HepG2 (cell line): ENCODE data around the gene AGRP. TPM values are rescaled to one million over a fixed set of nuclear protein-coding genes. Genes with fewer than 3 reads are reported as not detected.

Experiments
- FOXP4 ChIP-seq: sonication (generic); formaldehyde crosslinking; IDR thresholded peaks from 2 replicates; pipeline ENCODE4 v1.4.0; 2020; ENCODE audit warnings: missing genetic modification reagents
- KLF12 ChIP-seq: sonication (generic); formaldehyde crosslinking; IDR thresholded peaks from 2 replicates; pipeline ENCODE4 v1.4.0; 2020; ENCODE audit warnings: missing genetic modification reagents, borderline replicate concordance
- KLF15 ChIP-seq: sonication (generic); formaldehyde crosslinking; IDR thresholded peaks from 2 replicates; pipeline ENCODE4 v1.8.1; 2023; ENCODE audit warnings: borderline replicate concordance, mild to moderate bottlenecking, inconsistent platforms, missing genetic modification reagents, mixed read lengths
- NONO ChIP-seq, 2 experiments: fragments of 450-650 bp in 1 of 2; sonication (generic) in 1 of 2; formaldehyde crosslinking in 1 of 2; IDR thresholded peaks in 1 of 2; conservative IDR thresholded peaks in 1 of 2; 2 replicates each; pipeline versions ENCODE4 v1.6.1 to v1.8.0; 2017 to 2022; ENCODE audit warnings: mild to moderate bottlenecking in 1 of 2, missing genetic modification reagents in 1 of 2, moderate library complexity in 1 of 2
- PITX1 ChIP-seq: sonication (generic); formaldehyde crosslinking; IDR thresholded peaks from 2 replicates; pipeline ENCODE4 v1.5.1; 2020; ENCODE audit warnings: mild to moderate bottlenecking, missing genetic modification reagents
- SNAPC4 ChIP-seq: sonication (generic); formaldehyde crosslinking; IDR thresholded peaks from 2 replicates; pipeline ENCODE4 v1.4.0; 2020; ENCODE audit warnings: mild to moderate bottlenecking, missing genetic modification reagents
- SNAPC5 ChIP-seq: sonication (generic); formaldehyde crosslinking; IDR thresholded peaks from 2 replicates; pipeline ENCODE4 v1.8.1; 2023; ENCODE audit warnings: mild to moderate bottlenecking, missing genetic modification reagents, borderline replicate concordance
- ZBTB2 ChIP-seq: sonication (generic); formaldehyde crosslinking; IDR thresholded peaks from 2 replicates; pipeline ENCODE4 v1.8.0; 2022; ENCODE audit warnings: low read depth, missing genetic modification reagents
- ZFP41 ChIP-seq: sonication (generic); formaldehyde crosslinking; IDR thresholded peaks from 2 replicates; pipeline ENCODE4 v1.4.0; 2020; ENCODE audit warnings: mild to moderate bottlenecking, missing genetic modification reagents, borderline replicate concordance
- ZNF263 ChIP-seq: sonication (generic); formaldehyde crosslinking; IDR thresholded peaks from 2 replicates; pipeline ENCODE4 v1.4.0; 2020; ENCODE audit warnings: missing genetic modification reagents
- ZNF557 ChIP-seq: sonication (generic); formaldehyde crosslinking; IDR thresholded peaks from 2 replicates; pipeline ENCODE4 v1.4.0; 2020; ENCODE audit warnings: missing genetic modification reagents
- ZSCAN12 ChIP-seq: sonication (generic); formaldehyde crosslinking; IDR thresholded peaks from 2 replicates; pipeline ENCODE4 v1.9.0; 2021; ENCODE audit warnings: mild to moderate bottlenecking, missing genetic modification reagents
- polyA plus RNA-seq, 8 experiments: library from polyadenylated mRNA; depleted of rRNA in 3 of 8; stranded (reverse) in 7 of 8; unstranded in 1 of 8; fragments of >200 nt; fragmentation: Illumina TruSeq in 4 of 8; extraction: Trizol in 4 of 8; gene quantifications; 2 replicates each; pipeline versions ENCODE4 v1.2.1 to v1.2.3, GENCODE V29; 2011 to 2016; ENCODE audit warnings: low read depth in 4 of 8, missing spikeins in 1 of 8, mixed read lengths in 1 of 8; ENCODE audit not compliant: insufficient read depth in 1 of 8
- total RNA-seq, 5 experiments: library from RNA; depleted of rRNA; stranded (reverse); fragments of >200 nt; fragmentation: Illumina TruSeq; extraction: Trizol; gene quantifications; 2 replicates each; pipeline ENCODE4 v1.2.3, GENCODE V29; 2016; ENCODE audit warnings: low read depth in 1 of 5

The AGRP gene
- total and polyA plus RNA-seq, 2 of the 13 experiments (the other 11 are each of a cell fraction or from before 2014, with no cell fraction given) = not detected

GRCh38 chr16:67480833-67481560 lies 2.4 kb downstream of the AGRP start, which contains the start of gene ATP6V0D1 (continued):
- peak; percentile 64 for TF ChIP-seq FOXP4
- TF ChIP-seq KLF12 (CRISPR knock-in tag) = 0 out of 2 replicates have a peak, but pooled peaks have one; percentile 26
- no peak; the same call in 1 of the 2 replicates for TF ChIP-seq KLF15 (CRISPR knock-in tag)
- no peak for TF ChIP-seq ZSCAN12 (CRISPR knock-in tag)
- peak; percentile 14; the same call in 1 of the 2 replicates for TF ChIP-seq PITX1 (CRISPR knock-in tag)
- peak; percentile 23; the same call in 1 of the 2 replicates for TF ChIP-seq ZFP41 (CRISPR knock-in tag)
- peak; percentile 80; the same call in 1 of the 2 replicates for TF ChIP-seq ZNF557 (CRISPR knock-in tag)
- TF ChIP-seq NONO (IDR thresholded peaks at IDR 0.05) = no peak
- peak; percentile 93 for TF ChIP-seq NONO (CRISPR knock-in tag; conservative IDR thresholded peaks at IDR 0.05)
- no peak for TF ChIP-seq ZNF263 (CRISPR knock-in tag)
- no peak for TF ChIP-seq SNAPC5
- peak; percentile 73; the same call in 1 of the 2 replicates for TF ChIP-seq SNAPC4 (CRISPR knock-in tag)
- peak; percentile 89 for TF ChIP-seq ZBTB2 (CRISPR knock-in tag)
